GM12801 (cell line): ENCODE results near the gene MARVELD2.

ENCODE experiments used
- TF ChIP-seq, protein P1 (sequence below): IDR thresholded peaks from one replicate; pipeline ENCODE4 v1.5.1; 2011; ENCODE audit warnings: control low read depth; ENCODE audit not compliant: insufficient read length; ENCODE audit errors: extremely low read depth

MARVELD2 gene

GRCh38 chr5:69432412-69433206 is 17.7 kb downstream of the MARVELD2 start:
- TF ChIP-seq, protein P1, sequence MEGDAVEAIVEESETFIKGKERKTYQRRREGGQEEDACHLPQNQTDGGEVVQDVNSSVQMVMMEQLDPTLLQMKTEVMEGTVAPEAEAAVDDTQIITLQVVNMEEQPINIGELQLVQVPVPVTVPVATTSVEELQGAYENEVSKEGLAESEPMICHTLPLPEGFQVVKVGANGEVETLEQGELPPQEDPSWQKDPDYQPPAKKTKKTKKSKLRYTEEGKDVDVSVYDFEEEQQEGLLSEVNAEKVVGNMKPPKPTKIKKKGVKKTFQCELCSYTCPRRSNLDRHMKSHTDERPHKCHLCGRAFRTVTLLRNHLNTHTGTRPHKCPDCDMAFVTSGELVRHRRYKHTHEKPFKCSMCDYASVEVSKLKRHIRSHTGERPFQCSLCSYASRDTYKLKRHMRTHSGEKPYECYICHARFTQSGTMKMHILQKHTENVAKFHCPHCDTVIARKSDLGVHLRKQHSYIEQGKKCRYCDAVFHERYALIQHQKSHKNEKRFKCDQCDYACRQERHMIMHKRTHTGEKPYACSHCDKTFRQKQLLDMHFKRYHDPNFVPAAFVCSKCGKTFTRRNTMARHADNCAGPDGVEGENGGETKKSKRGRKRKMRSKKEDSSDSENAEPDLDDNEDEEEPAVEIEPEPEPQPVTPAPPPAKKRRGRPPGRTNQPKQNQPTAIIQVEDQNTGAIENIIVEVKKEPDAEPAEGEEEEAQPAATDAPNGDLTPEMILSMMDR: no peak

DNA sequence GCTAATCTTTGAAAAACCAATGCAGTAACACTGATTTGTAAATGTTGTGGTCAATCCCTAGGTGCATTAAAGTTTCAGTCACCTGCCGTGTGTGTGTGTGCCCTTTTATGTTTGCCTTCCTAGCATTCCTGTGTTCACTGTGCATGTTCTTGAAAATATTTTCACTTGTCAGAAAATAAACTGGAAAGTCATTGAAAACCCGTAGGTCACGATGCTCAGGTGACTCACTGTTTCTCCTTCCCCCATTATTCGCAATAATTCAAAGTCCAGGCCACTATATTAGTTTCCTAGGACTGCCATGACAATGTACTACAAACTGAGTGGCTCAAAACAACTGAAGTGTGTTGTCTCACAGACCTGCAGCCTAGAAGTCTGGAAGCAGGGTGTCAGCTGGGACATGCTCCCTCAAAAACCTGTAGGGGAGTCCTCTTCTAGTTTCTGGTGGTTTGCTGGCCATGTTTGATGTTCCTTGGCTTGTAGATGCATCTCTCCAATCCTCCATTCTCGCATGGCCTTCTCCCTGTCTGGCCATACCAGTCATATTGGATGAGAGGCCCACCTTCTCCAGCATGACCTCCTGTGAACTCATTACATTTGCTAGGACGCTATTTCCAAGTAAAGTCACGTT is 29.3 kb downstream of the MARVELD2 start:
- TF ChIP-seq, protein P1: no peak

DNA sequence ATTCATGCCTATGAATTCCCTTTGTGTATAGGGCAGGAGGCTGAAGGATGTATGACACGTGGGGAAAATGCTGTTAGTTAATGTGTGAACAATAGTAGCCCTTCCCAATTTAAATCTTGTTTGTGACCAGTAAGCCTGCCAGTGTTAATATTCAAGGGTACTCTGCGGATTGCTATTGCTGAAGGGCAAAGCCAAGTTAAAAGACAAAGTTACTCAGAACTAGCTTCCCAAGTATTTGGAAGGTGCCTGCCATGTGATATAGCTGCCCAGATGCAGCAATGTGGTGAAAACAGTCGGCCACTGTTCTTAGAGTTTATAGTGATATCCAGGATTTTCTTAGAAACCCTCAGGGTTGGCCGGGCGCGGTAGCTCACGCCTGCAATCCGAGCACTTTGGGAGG is 34.6 kb downstream of the MARVELD2 start:
- TF ChIP-seq, protein P1: no peak

- TF ChIP-seq, protein P1: no peak
These were observed 35.2 kb downstream of the MARVELD2 start for GRCh38 chr5:69450116-69450515.

- TF ChIP-seq, protein P1: no peak
These were observed 37.2 kb downstream of the MARVELD2 start for GRCh38 chr5:69451941-69452647.

DNA sequence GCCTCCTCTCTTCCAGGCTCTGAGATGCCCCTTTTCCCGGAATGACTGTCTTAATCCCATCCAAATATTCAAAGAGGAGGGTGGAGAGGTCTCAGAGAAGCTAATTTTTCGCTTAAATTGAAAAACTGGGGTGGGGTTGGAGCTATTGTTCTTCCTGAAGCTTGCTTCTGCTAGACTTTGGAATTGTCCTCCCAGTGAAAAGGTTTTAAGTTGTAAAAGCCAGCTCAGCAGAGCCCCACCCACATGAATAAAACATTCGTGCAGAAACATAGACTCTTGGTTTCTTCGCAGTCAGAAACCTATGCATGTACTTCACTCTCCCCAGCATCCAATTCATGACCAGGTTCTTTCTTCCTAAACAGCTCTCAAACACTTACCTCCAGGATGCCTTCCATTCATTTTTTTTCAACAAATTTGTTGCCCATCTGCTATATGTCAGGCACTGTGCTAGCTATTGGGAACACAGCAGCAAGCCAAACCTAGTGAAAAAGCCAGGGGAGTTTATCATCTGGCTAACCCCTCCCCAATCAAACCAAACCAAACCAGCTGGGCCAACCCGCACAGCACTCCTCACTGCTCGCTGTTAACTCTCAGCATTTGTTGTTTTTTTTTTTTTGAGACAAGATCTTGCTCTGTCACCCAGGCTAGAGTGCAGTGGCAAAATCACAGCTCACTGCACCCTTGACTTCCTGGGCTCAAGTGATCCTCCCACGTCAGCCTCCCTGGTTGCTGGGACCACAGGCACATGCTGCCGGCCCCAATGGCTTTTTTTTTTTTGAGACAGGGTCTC is 39.7 kb downstream of the MARVELD2 start:
- TF ChIP-seq, protein P1: no peak

DNA sequence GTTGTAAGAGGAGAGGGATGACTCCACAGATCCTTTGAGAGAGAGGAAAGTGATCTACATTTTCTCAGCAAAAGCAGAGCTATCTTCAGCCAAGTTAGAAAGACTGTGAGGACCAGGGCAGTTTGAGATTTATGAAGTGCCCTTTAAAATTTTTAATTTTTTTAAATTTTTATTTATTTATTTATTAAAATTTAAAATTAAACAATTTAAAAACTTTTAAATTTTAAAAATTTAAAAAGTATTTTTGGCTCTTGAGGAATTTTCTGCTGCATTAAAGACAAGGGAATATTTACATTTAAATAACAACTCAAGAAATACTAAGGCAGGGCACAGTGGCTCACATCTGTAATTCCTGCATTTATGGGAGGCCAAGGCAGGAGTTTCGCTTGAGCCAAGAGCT is 47.3 kb downstream of the MARVELD2 start:
- TF ChIP-seq, protein P1: no peak
